IPS DF 4.7 (cell line): Measurements from ENCODE around the gene MCCC1.
"Not testable (repeated sequence)": the region's sequence is repeated elsewhere in the genome, so short reads cannot be mapped to it uniquely, and the experiment has no call there.

ENCODE experiments used
- DNase-seq: peaks from one replicate; pipeline ENCODE4 v3.0.0-alpha.2; 2013; ENCODE audit warnings: low spot score; ENCODE audit errors: extremely low read depth

The MCCC1 gene

DNA sequence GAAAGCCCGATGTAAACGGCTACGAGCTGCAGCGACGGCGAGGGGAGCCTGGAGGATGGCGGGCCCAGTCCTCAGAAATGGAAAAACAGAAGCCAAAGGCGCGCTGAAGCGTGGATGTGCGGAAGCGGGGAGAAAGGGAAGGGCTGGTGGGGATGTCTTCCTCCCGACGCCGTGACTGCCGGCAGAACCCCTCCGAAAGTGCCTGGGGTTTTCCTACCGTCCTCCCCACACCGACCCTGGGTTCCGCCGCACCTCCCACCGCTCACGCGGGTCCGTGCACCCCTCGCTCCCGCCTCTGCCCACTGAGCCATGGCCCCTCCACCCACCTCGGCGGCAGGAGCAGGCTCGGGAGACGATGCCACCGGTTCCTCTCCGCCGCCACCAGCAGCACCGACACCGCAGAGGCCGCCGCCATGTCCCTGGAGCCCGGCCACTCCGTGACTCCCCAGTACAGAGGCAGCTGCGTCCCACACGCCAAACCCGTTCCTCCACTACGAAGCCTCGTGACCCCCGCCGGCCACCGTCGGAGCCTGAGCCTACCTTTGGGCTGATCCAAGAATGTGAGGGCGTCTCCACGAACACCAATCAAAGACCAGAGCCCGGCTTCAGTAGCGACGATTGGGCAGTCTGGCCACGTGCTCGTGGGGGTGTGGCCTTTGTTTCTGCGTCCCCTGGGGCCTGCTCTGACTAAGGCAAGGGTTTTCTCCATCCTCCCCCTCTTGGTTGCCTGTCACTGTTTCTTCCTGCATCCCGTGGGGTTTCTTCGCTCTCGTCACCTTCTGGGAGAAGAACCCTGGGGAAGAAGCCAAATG lies at the start of gene MCCC1:
Gene MCCC1 (minus strand): TSS at position 471 of the 812 bp plus-strand sequence. CDS start 56 bp downstream, at position 415.
- peak; percentile 97 for DNase-seq

DNA sequence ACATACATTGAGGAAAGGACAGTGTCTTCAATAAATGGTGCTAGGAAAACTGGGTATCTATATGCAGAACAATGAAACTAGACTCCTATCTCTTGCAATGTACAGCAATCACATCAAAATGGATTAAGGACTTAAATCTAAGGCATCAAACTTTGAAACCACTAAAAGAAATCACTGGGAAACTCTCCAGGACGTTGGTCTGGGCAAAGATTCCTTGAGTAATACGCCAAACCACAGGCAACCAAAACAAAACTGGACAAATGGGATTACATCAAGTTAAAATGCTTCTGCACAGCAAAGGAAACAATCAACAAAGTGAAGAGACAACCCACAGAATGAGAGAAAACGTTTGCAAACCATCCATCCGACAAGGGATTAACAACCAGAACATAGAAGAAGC lies 48.8 kb upstream of the MCCC1 start:
- DNase-seq, result no peak

DNA sequence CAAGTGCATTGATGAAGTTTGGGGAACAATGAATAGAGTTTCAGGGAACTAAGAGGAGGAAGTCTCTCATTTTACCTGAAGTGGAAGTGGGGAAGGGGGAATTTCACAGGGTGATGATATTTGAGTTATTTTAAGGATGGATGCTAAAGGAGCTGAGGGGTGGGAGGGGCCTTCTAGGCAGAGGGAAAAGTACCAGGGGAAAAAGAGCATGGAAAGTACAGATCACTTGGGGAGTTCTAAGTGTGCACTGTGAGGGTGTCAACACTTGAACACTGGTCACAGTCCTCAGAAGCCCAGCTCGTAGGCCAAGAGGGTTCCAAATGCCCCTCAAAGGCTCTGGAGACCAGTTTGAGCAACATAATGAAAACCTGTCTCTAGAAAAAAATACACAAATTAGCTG lies 45.1 kb upstream of the MCCC1 start:
- no peak for DNase-seq

DNA sequence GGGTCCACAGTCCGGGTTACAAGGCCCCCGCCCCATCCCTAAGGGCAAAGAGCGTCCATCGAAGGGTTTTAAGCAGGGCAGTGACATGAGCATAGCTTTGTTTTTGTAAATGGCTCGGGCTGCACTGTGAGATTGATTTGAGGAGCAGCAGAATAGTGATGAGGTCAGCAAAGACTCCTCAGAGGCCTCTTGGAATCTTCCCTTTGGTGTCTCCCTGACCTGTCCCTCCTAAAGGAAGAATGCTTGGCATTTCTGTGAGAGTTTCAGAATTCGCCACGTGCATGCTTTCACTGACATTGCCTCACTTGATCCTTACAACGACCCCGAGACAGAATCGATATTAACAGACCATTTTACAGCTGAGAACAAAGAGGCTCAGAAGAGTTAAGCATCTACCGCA lies 42.9 kb upstream of the MCCC1 start:
- DNase-seq, result no peak

DNA sequence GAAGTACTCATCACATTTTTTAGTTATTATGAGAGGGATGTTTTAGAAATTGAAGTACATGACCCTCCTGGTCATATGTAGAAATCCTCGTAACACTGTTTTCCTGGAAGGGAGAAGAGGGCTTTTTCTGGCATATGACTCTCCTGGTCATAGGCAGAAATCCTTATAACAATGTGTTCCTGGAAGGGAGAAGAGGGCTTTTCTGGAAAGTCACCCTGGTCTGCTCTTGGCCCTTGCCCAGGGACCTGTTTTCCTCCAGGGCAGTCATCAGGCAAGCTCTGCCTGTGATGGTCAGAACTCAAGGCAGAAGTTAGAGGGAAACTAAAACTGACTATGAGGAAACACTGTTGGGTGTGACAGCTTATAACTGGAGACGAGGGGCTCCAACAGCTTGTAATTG lies 35.5 kb upstream of the MCCC1 start:
- no peak for DNase-seq

DNA sequence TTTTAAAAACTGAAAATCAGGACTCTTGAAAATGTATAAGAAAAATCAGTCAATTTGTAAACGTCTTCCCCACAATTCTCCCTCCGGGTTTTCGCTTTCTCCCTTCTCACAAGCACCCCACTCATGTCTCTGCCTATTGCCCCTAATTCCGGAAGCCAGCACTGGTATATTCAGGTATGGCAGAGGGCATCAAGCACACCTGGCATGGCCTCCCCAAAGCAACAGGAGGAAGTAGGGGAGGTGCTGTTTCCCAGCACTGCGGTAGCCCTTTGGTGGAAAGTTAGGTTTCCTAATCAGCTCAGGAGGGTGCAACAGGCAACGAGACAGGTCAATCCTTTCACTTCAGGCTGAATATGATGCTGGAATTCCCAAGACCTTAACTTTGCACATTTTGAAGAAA lies 33.1 kb upstream of the MCCC1 start:
- no peak for DNase-seq

DNA sequence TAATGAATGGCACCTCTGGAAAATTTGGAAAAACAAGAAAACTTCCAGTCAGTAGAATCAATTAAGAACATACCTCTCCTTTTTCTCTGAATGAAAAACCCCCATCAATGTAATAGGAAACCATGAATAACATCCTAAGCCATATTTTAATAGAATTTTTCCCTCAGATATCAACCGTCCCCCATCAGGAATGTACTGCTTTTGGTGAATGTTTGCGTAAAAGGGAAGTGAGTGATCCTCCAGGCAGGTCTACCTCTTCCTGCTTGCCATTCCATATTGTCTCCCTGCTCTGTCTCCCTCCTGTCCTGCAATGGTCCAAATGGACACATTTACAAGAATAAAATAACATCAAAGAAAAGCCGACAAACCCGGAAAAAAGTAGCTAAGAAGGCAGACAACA lies 32.4 kb upstream of the MCCC1 start:
- DNase-seq, result no peak

DNA sequence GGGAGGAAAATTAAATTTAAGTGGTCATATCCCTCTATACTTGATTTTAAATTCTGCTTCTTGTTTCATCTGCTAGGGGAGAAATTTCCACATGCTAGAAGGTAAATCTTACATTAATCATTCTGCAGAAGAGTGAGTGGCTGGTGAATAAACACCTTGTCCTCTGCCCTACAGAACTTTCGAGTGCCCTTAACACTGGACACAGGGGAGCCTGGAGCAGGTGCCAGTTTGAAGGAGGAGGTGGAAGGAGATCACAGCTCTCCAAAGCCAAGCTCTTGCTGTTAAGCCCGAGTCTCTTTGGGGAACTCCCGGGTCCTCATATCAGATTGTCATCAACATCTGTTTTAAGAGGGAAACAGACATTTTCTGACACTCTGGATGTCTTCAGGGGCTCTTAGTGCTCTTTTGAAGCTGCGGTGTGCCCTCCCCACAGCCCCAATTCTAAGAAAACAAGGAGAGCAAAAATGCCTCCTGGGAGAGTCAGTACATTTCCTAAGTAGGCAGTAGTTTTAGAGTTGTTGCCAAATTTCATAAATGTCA lies 32.0 kb upstream of the MCCC1 start:
- DNase-seq, result no peak

DNA sequence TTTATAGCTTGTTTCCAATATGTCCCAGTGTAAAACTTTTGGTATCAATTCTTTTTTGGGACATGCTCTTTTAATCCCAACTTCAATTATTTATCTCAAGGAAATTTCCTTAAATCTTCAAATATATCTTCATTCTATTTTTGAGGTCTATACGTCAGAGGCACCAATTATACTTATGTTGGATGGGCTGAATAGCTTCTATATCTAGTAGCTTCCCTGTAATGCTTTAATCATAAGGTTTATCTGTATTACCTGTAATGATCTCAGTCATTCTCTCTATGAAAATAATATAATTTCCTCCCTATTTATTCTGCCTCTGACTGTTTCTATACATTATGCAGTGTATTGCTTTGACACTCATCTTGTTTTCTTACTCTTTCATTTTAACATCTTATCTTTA lies 29.9 kb upstream of the MCCC1 start:
- no peak for DNase-seq

DNA sequence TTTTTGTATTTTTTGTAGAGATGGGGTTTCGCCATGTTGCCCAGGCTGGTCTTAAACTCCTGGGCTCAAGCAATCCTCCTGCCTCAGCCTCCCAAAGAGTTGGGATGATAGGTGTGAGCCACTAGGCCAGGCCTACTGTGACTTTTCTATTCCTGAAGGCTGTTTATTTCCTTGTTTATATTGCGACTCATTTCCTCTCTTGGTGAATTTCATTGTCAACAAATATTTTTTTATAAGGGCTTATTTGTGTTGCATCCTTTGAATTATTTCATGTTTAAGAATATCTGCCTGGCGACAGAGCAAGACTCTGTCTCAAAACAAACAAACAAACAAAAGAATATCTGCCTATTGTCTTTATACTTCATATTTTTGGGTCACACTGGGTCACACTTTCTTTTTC lies 29.4 kb upstream of the MCCC1 start:
- no peak for DNase-seq

DNA sequence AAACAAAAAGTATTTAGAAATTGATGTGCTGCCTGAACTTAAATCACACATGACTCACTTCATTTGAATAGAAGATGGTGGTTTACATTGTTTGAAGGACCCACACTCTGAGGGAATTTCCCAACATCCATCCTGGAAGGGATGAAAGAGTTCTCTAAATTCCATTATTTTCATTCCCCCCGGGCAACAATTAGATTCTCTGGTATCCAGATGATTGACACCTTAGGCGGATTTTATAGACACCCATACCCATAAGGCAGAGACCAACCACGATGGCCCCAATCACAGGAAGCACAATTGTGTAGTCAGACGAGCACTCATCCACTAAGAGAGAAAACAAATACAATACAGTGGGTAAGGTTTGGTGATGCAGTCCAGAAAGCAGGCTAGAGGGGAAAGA lies 24.6 kb upstream of the MCCC1 start:
- no peak for DNase-seq

DNA sequence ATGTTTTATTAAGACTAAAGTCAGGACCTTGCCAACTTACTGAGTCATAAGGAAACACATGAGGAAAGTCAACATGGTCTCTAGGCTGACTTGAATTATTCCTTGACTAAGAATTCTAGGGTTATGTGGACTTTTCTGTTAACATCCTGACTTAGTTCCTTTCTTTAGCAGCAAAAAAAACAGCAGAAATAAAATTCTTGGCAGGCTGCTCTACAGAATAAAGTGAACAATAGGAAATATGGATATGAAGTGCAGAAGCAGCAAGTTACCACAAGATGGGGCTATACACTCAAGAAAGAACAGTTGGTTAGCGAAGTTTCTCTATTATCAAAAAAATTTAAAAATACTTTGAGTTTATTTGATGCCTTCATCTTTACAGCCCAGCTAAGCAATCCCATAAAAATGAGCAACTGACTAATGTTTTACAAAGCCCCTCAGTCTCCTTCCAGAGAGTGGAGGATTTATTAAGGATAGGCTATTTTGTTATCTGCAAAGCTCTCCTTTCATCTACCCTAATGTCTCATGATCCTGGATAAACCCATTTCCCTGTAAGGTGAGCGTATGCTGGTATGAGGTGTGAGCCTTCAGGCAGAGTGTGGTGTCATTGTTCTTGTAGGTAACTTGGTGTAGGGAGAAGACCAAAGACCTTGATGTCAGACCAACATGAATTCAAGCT lies 23.1 kb upstream of the MCCC1 start:
- DNase-seq, result no peak

DNA sequence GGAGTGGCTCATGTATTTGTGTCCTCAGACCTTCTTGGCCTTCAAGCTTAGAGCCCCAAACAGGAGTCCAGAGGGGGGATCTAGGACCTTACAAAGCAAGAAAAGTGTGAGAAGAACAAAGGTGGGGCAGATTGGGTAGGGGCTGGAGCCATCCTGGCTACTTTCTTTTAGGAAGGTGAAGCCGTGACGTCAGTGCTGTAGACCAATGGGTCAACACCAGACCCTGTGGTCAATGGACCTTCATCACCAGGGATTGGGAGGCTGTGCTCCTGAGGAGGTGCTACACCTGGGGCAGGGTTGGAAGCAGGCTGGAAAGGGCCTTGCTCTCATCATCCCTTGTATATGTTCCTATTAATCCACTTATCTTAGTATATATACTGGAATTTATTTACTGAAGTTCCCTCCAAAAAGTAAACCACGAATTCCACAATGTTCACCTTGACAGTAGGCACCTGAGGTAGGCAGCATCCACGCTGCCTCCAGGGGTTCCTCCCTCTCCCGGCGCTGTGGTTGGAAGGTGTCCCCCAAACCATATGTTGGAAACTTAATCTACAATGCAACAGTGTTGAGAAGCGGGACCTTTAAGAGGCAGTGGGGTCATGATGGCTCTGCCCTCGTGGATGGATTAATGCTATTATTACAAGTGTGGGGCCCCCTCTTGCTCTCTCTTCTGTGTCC lies 21.4 kb upstream of the MCCC1 start:
- no peak for DNase-seq

DNA sequence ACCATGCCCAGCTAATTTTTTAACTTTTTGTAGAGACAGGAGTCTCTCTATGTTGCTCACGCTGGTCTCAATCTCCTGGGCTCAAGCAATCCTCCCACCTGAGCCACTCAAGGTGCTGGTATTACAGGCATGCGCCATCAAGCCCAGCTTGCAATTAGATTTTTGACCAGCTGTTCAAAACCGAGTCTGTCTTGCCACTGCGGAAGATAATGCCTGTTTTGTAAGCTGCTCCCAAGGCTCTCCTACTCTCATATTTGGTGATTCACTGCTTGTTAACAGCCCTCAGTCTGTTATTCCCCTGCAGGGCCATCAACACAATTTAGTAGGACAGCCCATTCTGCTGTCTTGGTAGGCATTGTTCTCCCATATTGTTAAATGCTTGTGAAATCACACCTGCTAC lies 17.8 kb upstream of the MCCC1 start:
- no peak for DNase-seq

DNA sequence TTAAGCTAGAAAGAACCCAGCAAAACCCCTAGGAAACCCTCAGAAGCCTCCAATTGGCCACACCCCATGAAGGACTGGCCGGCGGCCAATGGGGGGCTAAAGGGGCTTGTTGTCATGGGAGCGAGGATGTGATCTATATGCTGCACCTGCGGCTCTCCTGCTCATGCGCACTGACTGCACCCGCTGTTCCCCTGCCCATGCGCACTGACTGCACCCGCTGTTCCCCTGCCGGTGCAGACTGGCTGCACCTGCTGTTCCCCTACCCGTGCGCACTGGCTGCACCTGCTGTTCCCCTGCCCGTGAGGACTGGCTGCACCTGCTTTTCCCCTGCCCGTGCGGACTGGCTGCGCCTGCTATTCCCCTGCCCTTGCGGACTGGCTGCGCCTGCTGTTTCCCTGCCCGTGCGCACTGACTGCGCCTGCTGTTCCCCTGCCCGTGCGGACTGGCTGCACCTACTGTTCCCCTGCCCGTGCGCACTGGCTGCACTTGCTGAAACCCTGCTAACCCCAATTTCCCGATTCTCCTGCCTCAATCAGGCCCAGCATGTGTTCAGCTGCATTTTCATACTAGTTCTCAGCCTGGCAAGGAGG lies 16.8 kb upstream of the MCCC1 start:
- DNase-seq, result peak; percentile 81

DNA sequence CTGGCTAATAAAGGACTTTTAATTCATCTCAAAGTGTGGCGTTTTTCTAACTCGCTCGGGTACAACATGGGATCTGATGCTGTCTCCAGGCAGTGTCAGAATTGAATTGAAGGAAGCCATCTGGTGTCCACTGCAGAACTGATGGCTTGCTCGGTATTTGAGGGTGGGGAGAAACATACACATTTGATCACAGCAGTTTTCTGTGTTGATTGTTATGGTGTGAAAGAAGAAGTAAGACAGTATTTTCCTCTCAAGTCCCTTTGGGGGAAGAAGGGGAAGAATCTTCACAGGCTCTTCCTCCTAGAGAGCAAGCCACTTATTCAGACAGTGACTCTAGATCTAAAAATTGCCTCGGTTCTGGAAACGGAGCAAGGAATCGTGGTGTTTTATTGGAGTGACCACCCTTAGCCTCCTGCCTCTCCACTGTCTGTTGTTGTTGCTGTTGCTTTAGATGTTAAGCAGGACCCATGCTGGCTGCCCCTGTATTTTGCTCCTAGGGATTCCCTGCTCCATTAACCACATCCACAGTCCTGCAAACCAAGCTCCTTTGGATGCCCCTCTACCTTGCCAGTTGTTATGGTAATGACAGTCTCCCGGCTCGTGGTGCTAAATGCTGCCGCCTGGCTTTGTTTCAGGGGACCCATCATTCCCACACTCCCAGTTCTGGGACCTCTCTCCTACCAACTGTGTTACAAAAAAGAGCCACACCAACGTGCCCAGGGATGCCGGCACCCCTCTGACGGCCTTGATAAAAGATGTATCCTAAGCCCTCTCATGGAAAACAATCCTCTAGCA lies 15.3 kb upstream of the MCCC1 start:
- DNase-seq, result no peak

DNA sequence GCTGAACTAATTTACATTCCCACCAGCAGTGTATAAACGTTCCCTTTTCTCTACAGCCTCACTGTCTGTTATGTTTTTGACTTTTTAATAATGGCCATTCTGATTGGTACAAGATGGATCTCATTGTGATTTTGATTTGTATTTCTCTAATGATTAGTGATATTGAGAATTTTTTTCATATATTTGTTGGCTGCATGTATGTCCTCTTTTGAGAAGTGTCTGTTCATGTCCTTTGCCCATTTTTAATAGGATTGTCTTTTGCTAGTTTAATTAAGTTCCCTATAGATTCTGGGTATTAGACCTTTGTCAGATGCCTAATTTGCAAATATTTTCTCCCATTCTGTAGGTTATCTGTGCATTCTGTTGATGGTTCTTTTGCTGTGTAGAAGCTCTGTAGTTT lies 10.6 kb upstream of the MCCC1 start:
- not testable (repeated sequence) for DNase-seq

DNA sequence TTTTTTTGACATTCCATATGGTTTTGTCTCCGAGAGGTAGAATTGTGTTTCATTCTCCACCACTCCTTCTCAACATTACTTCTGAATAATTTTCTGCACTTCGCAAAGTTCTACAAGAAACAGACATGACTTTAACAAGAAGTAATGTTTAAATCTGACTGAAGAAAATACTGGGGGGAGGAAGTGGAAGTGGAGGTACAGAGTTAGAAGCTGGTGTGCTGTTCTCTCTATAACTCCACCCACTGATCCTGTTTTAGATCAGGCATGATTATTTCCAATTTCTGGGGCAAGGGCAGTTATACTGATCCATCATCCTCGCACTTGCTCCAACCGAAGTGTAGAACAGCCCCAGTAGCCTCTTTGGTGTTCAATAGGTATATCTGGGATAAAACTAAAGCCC lies 9.2 kb upstream of the MCCC1 start:
- DNase-seq, result no peak

DNA sequence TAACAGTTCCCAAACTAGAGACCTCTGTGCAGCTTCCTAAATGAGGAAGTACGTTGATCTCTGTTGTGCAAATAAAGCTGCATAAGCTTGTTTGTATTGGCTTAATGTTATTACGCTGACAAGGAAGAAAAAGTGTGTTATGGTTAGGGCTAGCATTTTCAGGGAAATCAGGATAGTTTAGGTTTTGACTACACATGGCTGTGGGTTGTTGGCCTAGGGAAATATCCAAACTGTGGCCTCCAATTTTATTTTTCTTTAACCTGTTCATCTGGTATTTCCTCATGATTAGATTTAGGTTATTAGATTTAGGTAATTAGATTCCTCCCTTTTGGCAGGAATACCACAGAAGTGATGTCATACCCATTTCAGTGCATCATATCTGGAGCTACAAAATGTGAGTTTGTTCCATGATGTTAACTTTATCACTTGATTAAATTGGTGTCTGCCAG lies 8.7 kb upstream of the MCCC1 start:
- DNase-seq, result no peak

DNA sequence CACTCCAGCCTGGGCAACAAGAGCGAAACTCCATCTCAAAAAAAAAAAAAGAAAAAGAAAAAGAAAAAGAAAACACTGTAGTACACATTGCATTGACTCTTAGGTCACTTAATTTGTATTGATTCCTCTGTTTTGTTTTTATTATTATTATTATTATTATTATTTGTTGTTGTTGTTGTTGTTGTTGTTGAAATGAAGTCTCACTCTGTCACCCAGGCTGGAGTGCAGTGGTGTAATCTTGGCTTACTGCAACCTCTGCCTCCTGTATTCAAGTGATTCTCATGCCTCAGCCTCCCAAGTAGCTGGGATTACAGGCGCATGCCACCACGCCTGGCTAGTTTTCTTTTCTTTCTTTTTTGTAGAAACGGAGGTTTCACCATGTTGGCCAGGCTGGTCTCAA lies 8.1 kb upstream of the MCCC1 start:
- DNase-seq, result not testable (repeated sequence)

DNA sequence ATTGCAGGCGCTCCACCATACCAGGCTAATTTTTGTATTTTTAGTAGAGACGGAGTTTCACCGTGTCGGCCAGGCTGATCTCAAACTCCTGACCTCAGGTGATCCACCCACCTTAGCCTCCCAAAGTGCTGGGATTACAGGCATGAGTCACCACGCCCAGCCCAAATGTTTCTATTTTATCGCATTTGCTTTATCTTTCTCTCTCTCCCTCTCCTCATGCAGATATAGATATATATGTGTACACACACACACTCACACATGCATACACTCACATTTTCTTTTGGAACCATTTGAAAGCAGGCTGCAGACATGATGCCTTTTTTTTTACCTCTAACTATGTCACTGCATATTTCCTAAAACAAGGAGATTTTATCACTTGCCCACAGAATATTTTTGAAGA lies 7.3 kb upstream of the MCCC1 start:
- DNase-seq, result no peak
